MG63 (cell line): ENCODE results near the gene CLEC1B. TPM values are rescaled to one million over a fixed set of nuclear protein-coding genes. Genes with fewer than 3 reads are reported as not detected.
A peak's percentile ranks its signal among the peaks of the same experiment; 100 is the strongest.

Experiments
- DNase-seq: peaks from one replicate; pipeline ENCODE4 v3.0.0-alpha.2; 2020
- H3K27me3 ChIP-seq: fragments of 250-450 bp; sonication (Bioruptor Pico); 2 replicates; pipeline ENCODE4 v1.5.1; 2020; ENCODE audit warnings: mild to moderate bottlenecking, moderate library complexity
- H3K36me3 ChIP-seq: fragments of 250-450 bp; sonication (Bioruptor Pico); 2 replicates; pipeline ENCODE4 v1.5.1; 2020; ENCODE audit warnings: mild to moderate bottlenecking, moderate library complexity
- H3K4me3 ChIP-seq: fragments of 250-450 bp; sonication (Bioruptor Pico); 2 replicates; pipeline ENCODE4 v1.5.1; 2020; ENCODE audit warnings: mild to moderate bottlenecking, moderate library complexity
- H3K9me3 ChIP-seq: fragments of 250-450 bp; sonication (Bioruptor Pico); 2 replicates; pipeline ENCODE4 v1.5.1; 2020; ENCODE audit warnings: mild to moderate bottlenecking, moderate library complexity
- total RNA-seq: library from RNA; depleted of rRNA; stranded (reverse); fragments of >200 nt; shearing (Covaris generic); gene quantifications from 2 replicates; pipeline ENCODE4 v1.2.3, GENCODE V29; 2014; ENCODE audit warnings: low replicate concordance; rRNA removed

The CLEC1B gene
- total RNA-seq, 1 experiment from 2014 or later, result not detected

DNA sequence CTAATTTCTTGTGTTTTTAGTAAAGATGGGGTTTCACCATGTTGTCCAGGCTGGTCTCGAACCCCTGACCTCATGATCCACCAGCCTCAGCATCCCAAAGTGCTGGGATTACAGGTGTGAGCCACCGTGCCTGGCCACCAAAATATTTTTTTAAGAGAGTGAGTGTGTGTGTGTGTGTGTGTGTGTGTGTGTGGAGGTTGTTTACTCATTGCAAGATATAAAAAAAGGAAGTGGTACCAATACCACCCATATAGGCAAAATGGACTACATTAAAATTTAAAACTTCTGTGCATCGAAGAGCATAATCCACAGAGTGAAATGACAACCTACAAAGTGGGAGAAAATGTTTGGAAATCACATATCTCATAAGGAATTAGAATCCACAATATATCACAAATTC is 51.2 kb downstream of the CLEC1B start:
- DNase-seq, result no peak
- H3K27me3 ChIP-seq, result peaks cover 6% of the 10 kb centered on the region; the same call in 1 of the 2 replicates
- no peak overlapping the region for H3K4me3 ChIP-seq
- no peaks in the 10 kb centered on the region for H3K36me3 ChIP-seq
- no peaks in the 10 kb centered on the region for H3K9me3 ChIP-seq

- no peaks in the 10 kb centered on the region for H3K36me3 ChIP-seq
- no peak for DNase-seq
- H3K27me3 ChIP-seq, result peaks cover 15% of the 10 kb centered on the region; the same call in 1 of the 2 replicates
- H3K4me3 ChIP-seq, result no peak overlapping the region
- no peaks in the 10 kb centered on the region for H3K9me3 ChIP-seq
Observed at GRCh38 chr12:9944391-9944790, 54.5 kb downstream of the CLEC1B start.

- H3K36me3 ChIP-seq, result no peaks in the 10 kb centered on the region
- H3K9me3 ChIP-seq, result no peaks in the 10 kb centered on the region
- DNase-seq, result peak; percentile 18
- peak overlapping the region; percentile 19; the same call in 1 of the 2 replicates for H3K4me3 ChIP-seq
- H3K27me3 ChIP-seq, result peaks cover 15% of the 10 kb centered on the region; the same call in 1 of the 2 replicates
Observed at GRCh38 chr12:9943240-9943639, 55.7 kb downstream of the CLEC1B start.

Other genes starting within 250 kb of the CLEC1B start
- not detected in 2 replicates for gene CD69, start 238.2 kb downstream of the CLEC1B start, total RNA-seq
- gene KLRF1, start 171.6 kb downstream of the CLEC1B start, total RNA-seq, result 1.8 TPM in 1 of 2 replicates, not detected in the other
- 14.3 and 27.2 TPM in 2 replicates for gene CLEC2B, start 129.8 kb downstream of the CLEC1B start, total RNA-seq
- not detected in 2 replicates for gene KLRF2, start 117.6 kb downstream of the CLEC1B start, total RNA-seq
- gene CLEC2A, start 66.8 kb downstream of the CLEC1B start, total RNA-seq, result not detected in 2 replicates
- gene CLEC12A, start 27.7 kb downstream of the CLEC1B start, total RNA-seq, result not detected in 2 replicates
- gene CLEC12B, start 11.5 kb upstream of the CLEC1B start, total RNA-seq, result not detected in 2 replicates
- gene CLEC9A, start 31.6 kb upstream of the CLEC1B start, total RNA-seq, result not detected in 2 replicates
- gene CLEC1A, start 99.9 kb upstream of the CLEC1B start, total RNA-seq, result 0.30 TPM in 1 of 2 replicates, not detected in the other
- gene CLEC7A, start 131.1 kb upstream of the CLEC1B start, total RNA-seq, result not detected in 2 replicates
- gene OLR1, start 173.0 kb upstream of the CLEC1B start, total RNA-seq, result 8.6 and 15.3 TPM in 2 replicates
- not detected in 2 replicates for gene TMEM52B, start 179.9 kb upstream of the CLEC1B start, total RNA-seq
- gene GABARAPL1, start 213.8 kb upstream of the CLEC1B start, total RNA-seq, result 29.2 and 29.7 TPM in 2 replicates